GM23338 (cell line): ENCODE measurements around the gene ZNHIT6. TPM values are rescaled to one million over a fixed set of nuclear protein-coding genes. Genes with fewer than 3 reads are reported as not detected.

Experiments used
- ATAC-seq: fragments of 200-7000 bp; cut with Tn5 transposase; 3 replicates; pipeline ENCODE4 v1.9.1; 2020
- DNase-seq: peaks from one replicate; pipeline ENCODE4 v3.0.0-alpha.2; 2015; ENCODE audit warnings: low spot score
- H2AFZ ChIP-seq: fragments of 200-600 bp; sonication (generic); 2 replicates; pipeline ENCODE4 v1.8.0; 2016; ENCODE audit warnings: antibody characterized with exemption, mild to moderate bottlenecking, moderate library complexity
- H3F3A ChIP-seq: fragments of 200-600 bp; sonication (generic); replicated peaks from 2 replicates; pipeline ENCODE4 v1.8.0; 2017; ENCODE audit warnings: antibody characterized with exemption, mixed run types, low read depth
- H3K27ac ChIP-seq: fragments of 200-600 bp; sonication (generic); 2 replicates; pipeline ENCODE4 v1.6.1; 2016; ENCODE audit warnings: low read depth
- H3K27me3 ChIP-seq: fragments of 200-600 bp; sonication (generic); 2 replicates; pipeline ENCODE4 v1.8.0; 2016; ENCODE audit warnings: mild to moderate bottlenecking, mixed run types, moderate library complexity; ENCODE audit not compliant: insufficient read depth
- H3K36me3 ChIP-seq: fragments of 200-600 bp; sonication (generic); 2 replicates; pipeline ENCODE4 v1.8.0; 2016; ENCODE audit warnings: mild to moderate bottlenecking; ENCODE audit not compliant: insufficient read depth
- H3K4me1 ChIP-seq: fragments of 200-600 bp; sonication (generic); 2 replicates; pipeline ENCODE4 v1.8.0; 2016; ENCODE audit warnings: mild to moderate bottlenecking, moderate library complexity; ENCODE audit not compliant: insufficient read depth
- H3K4me2 ChIP-seq: fragments of 200-600 bp; sonication (generic); 2 replicates; pipeline ENCODE4 v1.7.1; 2017; ENCODE audit warnings: mixed run types
- H3K4me3 ChIP-seq: fragments of 200-600 bp; sonication (generic); 2 replicates; pipeline ENCODE4 v1.6.1; 2016; ENCODE audit warnings: mixed run types
- H3K79me2 ChIP-seq: fragments of 200-600 bp; sonication (generic); replicated peaks from 2 replicates; pipeline ENCODE4 v1.8.0; 2017; ENCODE audit warnings: mild to moderate bottlenecking; ENCODE audit not compliant: insufficient read depth
- H3K9me2 ChIP-seq: fragments of 200-600 bp; sonication (generic); 2 replicates; pipeline ENCODE4 v1.8.0; 2017; ENCODE audit not compliant: insufficient read depth
- H4K20me1 ChIP-seq: fragments of 200-600 bp; sonication (generic); replicated peaks from 2 replicates; pipeline ENCODE4 v1.8.0; 2017; ENCODE audit warnings: mild to moderate bottlenecking; ENCODE audit not compliant: insufficient read depth
- H3K27ac Mint-ChIP-seq: 2 replicates; pipeline ENCODE4 v1.8.0; 2020; ENCODE audit warnings: inconsistent platforms, mild to moderate bottlenecking, moderate library complexity, mixed read lengths
- H3K27me3 Mint-ChIP-seq: 3 replicates; pipeline ENCODE4 v1.8.0; 2022; ENCODE audit warnings: low read depth, mild to moderate bottlenecking, moderate library complexity, mixed read lengths, inconsistent platforms; ENCODE audit not compliant: insufficient read depth, poor library complexity
- H3K36me3 Mint-ChIP-seq: 3 replicates; pipeline ENCODE4 v1.8.0; 2021; ENCODE audit warnings: low read depth, mild to moderate bottlenecking, inconsistent platforms, moderate library complexity, mixed read lengths
- H3K4me1 Mint-ChIP-seq: 3 replicates; pipeline ENCODE4 v1.8.0; 2020; ENCODE audit warnings: mild to moderate bottlenecking, inconsistent platforms, mixed read lengths
- H3K4me3 Mint-ChIP-seq: 3 replicates; pipeline ENCODE4 v1.8.0; 2021; ENCODE audit warnings: moderate library complexity, mild to moderate bottlenecking, inconsistent platforms, mixed read lengths
- H3K9me3 Mint-ChIP-seq: 3 replicates; pipeline ENCODE4 v1.8.0; 2020; ENCODE audit warnings: moderate library complexity, mild to moderate bottlenecking, inconsistent platforms, mixed read lengths
- CTCF ChIP-seq, 2 experiments: fragments of 200-600 bp in 1 of 2; sonication (generic) in 1 of 2; conservative IDR thresholded peaks; 2 replicates each; pipeline versions ENCODE4 v1.5.1 to v1.6.1; 2016 to 2017; ENCODE audit warnings: antibody characterized with exemption in 2 of 2, low read depth in 2 of 2, mild to moderate bottlenecking in 2 of 2, moderate library complexity in 1 of 2
- ETS1 ChIP-seq: IDR thresholded peaks from 2 replicates; pipeline ENCODE4 v1.6.1; 2016; ENCODE audit warnings: antibody characterized with exemption
- POLR2AphosphoS5 ChIP-seq: IDR thresholded peaks from 2 replicates; pipeline ENCODE4 v1.6.1; 2016; ENCODE audit warnings: antibody characterized with exemption, low read depth
- STAT1 ChIP-seq: IDR thresholded peaks from one replicate; pipeline ENCODE4 v1.6.1; 2016; ENCODE audit warnings: antibody characterized with exemption; ENCODE audit not compliant: unreplicated experiment
- ZNF462 ChIP-seq: fragments of 250-450 bp; sonication (Bioruptor Pico); IDR thresholded peaks from 2 replicates; pipeline ENCODE4 v1.5.0; 2020; ENCODE audit warnings: mild to moderate bottlenecking, moderate library complexity
- polyA plus RNA-seq: library from polyadenylated mRNA; unstranded; fragments of >200 nt; fragmentation: Nextera tagmentation; extraction: Ambion mirVana; gene quantifications from 2 replicates; pipeline ENCODE4 v1.2.1, GENCODE V29; 2016
- total RNA-seq: library from RNA; depleted of rRNA; stranded (reverse); fragments of >200 nt; shearing (Covaris generic); gene quantifications from 2 replicates; pipeline ENCODE4 v1.2.3, GENCODE V29; 2014

ZNHIT6 gene
- total and polyA plus RNA-seq, 2 experiments from 2014 or later = 17.3 to 20.9 TPM

GRCh38 chr1:85629532-85629920 lies 78.7 kb downstream of the ZNHIT6 start:
- H3K9me3 Mint-ChIP-seq = 0 out of 3 replicates have a peak, but pooled peaks cover 4% of the 10 kb centered on the region
- H3K4me1 ChIP-seq = peaks cover 18% of the 10 kb centered on the region
- peaks cover 17% of the 10 kb centered on the region; the same call in 1 of the 2 replicates for H3K9me2 ChIP-seq
- H3K27ac ChIP-seq = peak overlapping the region; percentile 88
- H3K27me3 Mint-ChIP-seq = peaks cover 11% of the 10 kb centered on the region
- H3K4me2 ChIP-seq = peak overlapping the region; percentile 56
- DNase-seq = no peak
- peaks cover 4% of the 10 kb centered on the region for H3F3A ChIP-seq
- TF ChIP-seq ETS1 (no peak), ZNF462 (CRISPR knock-in tag) (no peak), POLR2AphosphoS5 (no peak), STAT1 (no peak), CTCF (conservative IDR thresholded peaks at IDR 0.05; ENCODE audit: low read depth in 2 of 2) (no peak)
- H3K4me3 Mint-ChIP-seq = no peak overlapping the region
- ATAC-seq = no peak
- no peaks in the 10 kb centered on the region for H3K27me3 ChIP-seq
- H3K4me1 Mint-ChIP-seq = peaks cover 17% of the 10 kb centered on the region
- H3K36me3 Mint-ChIP-seq = peaks cover 13% of the 10 kb centered on the region
- H3K79me2 ChIP-seq = no peaks in the 10 kb centered on the region
- peak overlapping the region; percentile 50 for H3K27ac Mint-ChIP-seq
- H4K20me1 ChIP-seq = no peaks in the 10 kb centered on the region
- no peaks in the 10 kb centered on the region; the same call in 1 of the 2 replicates for H3K36me3 ChIP-seq
- no peak overlapping the region for H3K4me3 ChIP-seq
- no peak overlapping the region; the same call in 1 of the 2 replicates for H2AFZ ChIP-seq
